HG02884 (cell line): ENCODE measurements around the gene ADRB2.

Experiments
- ATAC-seq: cut with Tn5 transposase; IDR thresholded peaks from one replicate; pipeline ENCODE4 v1.9.1; 2021; ENCODE audit warnings: mild to moderate bottlenecking, moderate library complexity; ENCODE audit not compliant: unreplicated experiment

ADRB2 gene

GRCh38 chr5:148830211-148830610 is 3.8 kb downstream of the ADRB2 start:
- no peak for ATAC-seq

- ATAC-seq = peak; percentile 81
Measured at GRCh38 chr5:148831590-148832565, 5.5 kb downstream of the ADRB2 start.

- no peak for ATAC-seq
Measured at GRCh38 chr5:148833122-148833521, 6.7 kb downstream of the ADRB2 start.

GRCh38 chr5:148833925-148834324 is 7.5 kb downstream of the ADRB2 start:
- no peak for ATAC-seq

GRCh38 chr5:148834689-148835088 is 8.3 kb downstream of the ADRB2 start:
- peak; percentile 43 for ATAC-seq

- ATAC-seq = no peak
Measured at GRCh38 chr5:148836272-148837250, 10.2 kb downstream of the ADRB2 start.

GRCh38 chr5:148837383-148837782 is 11.0 kb downstream of the ADRB2 start:
- no peak for ATAC-seq

- no peak for ATAC-seq
Measured at GRCh38 chr5:148838357-148838756, 11.9 kb downstream of the ADRB2 start.

- ATAC-seq = peak; percentile 56
Measured at GRCh38 chr5:148839960-148840359, 13.5 kb downstream of the ADRB2 start.

- ATAC-seq = no peak
Measured at GRCh38 chr5:148840531-148840930, 14.1 kb downstream of the ADRB2 start.

- ATAC-seq = no peak
Measured at GRCh38 chr5:148841519-148841918, 15.1 kb downstream of the ADRB2 start.

- ATAC-seq = no peak
Measured at GRCh38 chr5:148842161-148842560, 15.8 kb downstream of the ADRB2 start.

GRCh38 chr5:148843510-148844318 is 17.3 kb downstream of the ADRB2 start:
- ATAC-seq = no peak

- ATAC-seq = no peak
Measured at GRCh38 chr5:148844433-148845280, 18.2 kb downstream of the ADRB2 start.

- ATAC-seq = no peak
Measured at GRCh38 chr5:148846930-148847329, 20.5 kb downstream of the ADRB2 start.

- ATAC-seq = no peak
Measured at GRCh38 chr5:148847456-148847855, 21.0 kb downstream of the ADRB2 start.

GRCh38 chr5:148848393-148849031 is 22.1 kb downstream of the ADRB2 start:
- no peak for ATAC-seq

- no peak for ATAC-seq
Measured at GRCh38 chr5:148849461-148849860, 23.1 kb downstream of the ADRB2 start.

- no peak for ATAC-seq
Measured at GRCh38 chr5:148850836-148851235, 24.4 kb downstream of the ADRB2 start.
